PC-9 (cell line): ENCODE data around the gene FAM83G. TPM values are rescaled to one million over a fixed set of nuclear protein-coding genes. Genes with fewer than 3 reads are reported as not detected.
"Not testable (repeated sequence)": the region's sequence is repeated elsewhere in the genome, so short reads cannot be mapped to it uniquely, and the experiment has no call there.

Experiments
- BruUV-seq: library from RNA; stranded (reverse); fragments of 400-500 nt; replicated peaks from 2 replicates; lab custom pipeline; 2021; lab: Mats Ljungman, UMichigan
- CTCF ChIA-PET: fragments of 300-600 bp; sonication (Branson Sonifier 250); formaldehyde crosslinking; loops from one replicate; lab custom pipeline; 2022; ENCODE audit warnings: antibody characterized with exemption; lab: Charles Lee
- POLR2A ChIA-PET: fragments of 300-600 bp; sonication (Branson Sonifier 250); formaldehyde crosslinking; loops from one replicate; lab custom pipeline; 2022; ENCODE audit warnings: antibody characterized with exemption; ENCODE audit not compliant: unreplicated experiment; lab: Charles Lee
- DNase-seq, 2 experiments: peaks; one replicate each; pipeline versions ENCODE4 v3.0.0 to v3.0.0-alpha.2; 2015 to 2022; ENCODE audit warnings: mixed read lengths in 1 of 2
- H2AFZ ChIP-seq: fragments of 200-600 bp; sonication (generic); 2 replicates; pipeline ENCODE4 v1.8.1; 2017; ENCODE audit warnings: antibody characterized with exemption
- H3F3A ChIP-seq: fragments of 200-600 bp; sonication (generic); 2 replicates; pipeline ENCODE4 v1.8.1; 2017; ENCODE audit warnings: antibody characterized with exemption, mild to moderate bottlenecking, low read depth; ENCODE audit not compliant: insufficient read depth
- H3K27ac ChIP-seq: fragments of 200-600 bp; sonication (generic); 2 replicates; pipeline ENCODE4 v1.6.1; 2016; ENCODE audit warnings: mixed run types
- H3K27me3 ChIP-seq: fragments of 200-600 bp; sonication (generic); 2 replicates; pipeline ENCODE4 v1.6.1; 2016; ENCODE audit warnings: low read depth, mixed run types; ENCODE audit not compliant: insufficient read depth
- H3K36me3 ChIP-seq: fragments of 200-600 bp; sonication (generic); 2 replicates; pipeline ENCODE4 v1.6.1; 2016; ENCODE audit warnings: low read depth, mixed run types
- H3K4me1 ChIP-seq: fragments of 200-600 bp; sonication (generic); replicated peaks from 2 replicates; pipeline ENCODE4 v1.6.1; 2016; ENCODE audit warnings: mixed run types; ENCODE audit not compliant: insufficient read depth
- H3K4me2 ChIP-seq: fragments of 200-600 bp; sonication (generic); 2 replicates; pipeline ENCODE4 v1.6.1; 2017; ENCODE audit warnings: mixed run types
- H3K4me3 ChIP-seq: fragments of 200-600 bp; sonication (generic); 2 replicates; pipeline ENCODE4 v1.6.1; 2016; ENCODE audit warnings: mixed run types
- H3K79me2 ChIP-seq: fragments of 200-600 bp; sonication (generic); 2 replicates; pipeline ENCODE4 v1.6.1; 2017; ENCODE audit warnings: low read depth, mixed run types
- H3K9me2 ChIP-seq: fragments of 200-600 bp; sonication (generic); 2 replicates; pipeline ENCODE4 v1.8.1; 2017; ENCODE audit warnings: mild to moderate bottlenecking; ENCODE audit not compliant: insufficient read depth
- H3K9me3 ChIP-seq: fragments of 200-600 bp; sonication (generic); 2 replicates; pipeline ENCODE4 v1.8.1; 2016; ENCODE audit warnings: low read depth; ENCODE audit not compliant: insufficient read depth
- H4K20me1 ChIP-seq: fragments of 200-600 bp; sonication (generic); 2 replicates; pipeline ENCODE4 v1.8.1; 2017; ENCODE audit not compliant: insufficient read depth
- EZH2 ChIP-seq: fragments of 200-600 bp; sonication (generic); IDR thresholded peaks from 2 replicates; pipeline ENCODE4 v1.8.0; 2017; ENCODE audit warnings: antibody characterized with exemption, low read depth
- intact Hi-C: fragments of 100-400 bp; cut with micrococcal nuclease; formaldehyde crosslinking; loops from one replicate; pipeline ENCODE4 v1.10.0; 2022; ENCODE audit not compliant: unreplicated experiment
- total RNA-seq: library from RNA; stranded (reverse); gene quantifications from 2 replicates; pipeline ENCODE4 v1.2.3, GENCODE V29; 2021
- TF ChIP-seq, protein P1 (sequence below): fragments of 200-600 bp; sonication (generic); conservative IDR thresholded peaks from 2 replicates; pipeline ENCODE4 v1.6.1; 2017; ENCODE audit warnings: mixed run types, antibody characterized with exemption, mild to moderate bottlenecking, moderate library complexity

The FAM83G gene
- total RNA-seq, 1 experiment from 2014 or later: 30.2 TPM

DNA sequence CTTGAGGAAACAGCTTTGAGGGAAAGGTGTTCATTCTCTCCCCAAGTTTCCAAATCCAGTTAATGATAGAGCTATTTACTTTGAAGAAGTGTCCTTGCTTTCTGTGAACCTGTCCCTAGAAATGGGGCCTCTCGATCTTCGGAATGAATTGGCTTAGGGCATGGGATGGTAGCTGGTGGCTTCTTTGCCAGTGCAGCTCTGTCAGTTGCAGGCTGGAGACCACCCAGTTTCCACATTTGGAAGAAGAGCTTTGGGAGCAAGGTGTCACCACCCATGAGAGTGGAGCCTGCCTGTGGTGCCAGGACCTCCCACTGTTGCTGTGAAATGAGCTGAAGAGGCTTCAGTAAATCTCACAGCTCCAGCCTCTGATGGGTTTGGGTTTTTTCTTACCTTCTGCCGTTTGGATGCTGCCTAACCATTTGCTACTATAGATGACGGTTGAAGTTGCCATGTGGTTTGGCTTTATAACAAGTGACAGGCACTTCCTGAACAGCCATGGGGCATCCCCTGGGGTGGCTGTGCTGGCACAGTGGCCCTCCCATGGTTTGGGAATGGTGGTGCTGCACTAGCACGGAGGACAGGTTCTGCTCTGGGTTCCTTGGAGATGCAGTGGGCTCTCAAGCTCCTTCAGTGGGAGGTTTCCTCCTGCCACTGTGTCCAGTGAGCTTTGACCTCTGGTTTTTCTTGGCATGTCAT lies 72.1 kb downstream of the FAM83G start:
- Histone ChIP-seq H3K9me2 (no peaks in the 10 kb centered on the region), H2AFZ (no peak overlapping the region), H3K27ac (no peak overlapping the region), H4K20me1 (no peaks in the 10 kb centered on the region), H3K4me2 (no peak overlapping the region), H3K9me3 (no peaks in the 10 kb centered on the region), H3K36me3 (peaks cover 17% of the 10 kb centered on the region; the same call in 1 of the 2 replicates), H3K27me3 (no peaks in the 10 kb centered on the region), H3K4me3 (no peak overlapping the region), H3F3A (peaks cover 3% of the 10 kb centered on the region; the same call in 1 of the 2 replicates), H3K4me1 (no peaks in the 10 kb centered on the region), H3K79me2 (no peaks in the 10 kb centered on the region)
- BruUV-seq: no TSS peak
- no peak for DNase-seq
- TF ChIP-seq, protein P1, sequence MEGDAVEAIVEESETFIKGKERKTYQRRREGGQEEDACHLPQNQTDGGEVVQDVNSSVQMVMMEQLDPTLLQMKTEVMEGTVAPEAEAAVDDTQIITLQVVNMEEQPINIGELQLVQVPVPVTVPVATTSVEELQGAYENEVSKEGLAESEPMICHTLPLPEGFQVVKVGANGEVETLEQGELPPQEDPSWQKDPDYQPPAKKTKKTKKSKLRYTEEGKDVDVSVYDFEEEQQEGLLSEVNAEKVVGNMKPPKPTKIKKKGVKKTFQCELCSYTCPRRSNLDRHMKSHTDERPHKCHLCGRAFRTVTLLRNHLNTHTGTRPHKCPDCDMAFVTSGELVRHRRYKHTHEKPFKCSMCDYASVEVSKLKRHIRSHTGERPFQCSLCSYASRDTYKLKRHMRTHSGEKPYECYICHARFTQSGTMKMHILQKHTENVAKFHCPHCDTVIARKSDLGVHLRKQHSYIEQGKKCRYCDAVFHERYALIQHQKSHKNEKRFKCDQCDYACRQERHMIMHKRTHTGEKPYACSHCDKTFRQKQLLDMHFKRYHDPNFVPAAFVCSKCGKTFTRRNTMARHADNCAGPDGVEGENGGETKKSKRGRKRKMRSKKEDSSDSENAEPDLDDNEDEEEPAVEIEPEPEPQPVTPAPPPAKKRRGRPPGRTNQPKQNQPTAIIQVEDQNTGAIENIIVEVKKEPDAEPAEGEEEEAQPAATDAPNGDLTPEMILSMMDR: no peak
- TF ChIP-seq EZH2: no peak
- ChIA-PET POLR2A (interaction anchor here (0.7 kb wide), 1 partner anchor 23 kb away, joined by 3 read pairs; no protein-coding TSS in a partner anchor), CTCF (no interaction called here)
- intact Hi-C loops: no loop called here

- Histone ChIP-seq H4K20me1 (no peaks in the 10 kb centered on the region), H2AFZ (no peak overlapping the region), H3K9me3 (no peaks in the 10 kb centered on the region), H3K4me1 (no peaks in the 10 kb centered on the region), H3K4me3 (no peak overlapping the region), H3K4me2 (no peak overlapping the region), H3K27ac (no peak overlapping the region), H3K9me2 (no peaks in the 10 kb centered on the region), H3K79me2 (no peaks in the 10 kb centered on the region), H3K36me3 (peaks cover 26% of the 10 kb centered on the region; the same call in 1 of the 2 replicates), H3F3A (peaks cover 3% of the 10 kb centered on the region; the same call in 1 of the 2 replicates), H3K27me3 (no peaks in the 10 kb centered on the region)
- no TSS peak for BruUV-seq
- TF ChIP-seq, protein P1: no peak
- no peak for TF ChIP-seq EZH2
- ChIA-PET CTCF (no interaction called here), POLR2A (no interaction called here)
- intact Hi-C loops: no loop called here
- no peak for DNase-seq
Observed at GRCh38 chr17:18928628-18929125, 75.9 kb downstream of the FAM83G start.

DNA sequence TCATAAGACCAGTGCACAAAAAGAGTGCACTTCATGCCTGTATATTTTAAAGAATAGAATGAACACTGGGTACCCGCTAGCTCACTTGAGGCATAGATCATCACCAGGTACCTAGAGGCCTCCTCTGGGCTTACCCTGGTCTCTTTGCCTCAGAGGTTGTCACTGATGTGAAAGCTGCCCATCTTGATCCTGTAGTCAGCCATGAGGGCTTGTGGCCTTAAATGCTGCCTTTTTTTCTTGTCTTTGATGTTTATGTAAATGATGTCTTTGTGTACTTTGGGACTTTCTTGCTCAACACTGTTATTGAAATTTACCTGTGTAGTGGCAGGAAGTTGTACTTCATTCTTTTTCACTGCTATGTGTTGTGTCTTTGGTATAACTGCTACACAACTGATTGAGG lies 79.4 kb downstream of the FAM83G start:
- TF ChIP-seq, protein P1: no peak
- Histone ChIP-seq H3K27me3 (no peaks in the 10 kb centered on the region), H3K9me3 (no peaks in the 10 kb centered on the region), H3K79me2 (no peaks in the 10 kb centered on the region; the same call in 1 of the 2 replicates), H3K36me3 (peaks cover 20% of the 10 kb centered on the region), H3K4me1 (peaks cover 14% of the 10 kb centered on the region), H3K4me2 (no peak overlapping the region), H3K9me2 (no peaks in the 10 kb centered on the region), H3K27ac (no peak overlapping the region), H3K4me3 (no peak overlapping the region), H3F3A (peaks cover 4% of the 10 kb centered on the region; the same call in 1 of the 2 replicates), H4K20me1 (peaks cover 3% of the 10 kb centered on the region; the same call in 1 of the 2 replicates), H2AFZ (no peak overlapping the region)
- POLR2A ChIA-PET: no interaction called here
- no TSS peak for BruUV-seq
- CTCF ChIA-PET: no interaction called here
- intact Hi-C loops: no loop called here
- DNase-seq: no peak

DNA sequence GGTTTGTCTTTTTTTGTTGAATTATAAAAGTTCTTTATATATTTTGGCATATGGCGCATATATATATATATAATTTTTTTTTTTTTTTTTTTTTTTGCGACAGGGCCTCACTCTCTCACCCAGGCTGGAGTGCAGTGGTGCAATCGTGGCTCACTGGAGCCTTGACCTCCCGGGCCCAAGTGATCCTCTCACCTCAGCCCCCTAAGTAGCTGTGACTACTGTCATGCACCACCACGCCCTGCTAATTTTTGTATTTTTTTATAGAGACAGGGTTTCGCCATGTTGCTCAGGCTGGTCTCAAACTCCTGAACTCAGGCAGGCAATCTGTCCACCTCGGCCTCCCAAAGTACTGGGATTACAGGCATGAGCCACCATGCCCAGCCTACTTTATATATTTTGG lies 82.0 kb downstream of the FAM83G start:
- H3F3A ChIP-seq, H3K9me3 ChIP-seq, H2AFZ ChIP-seq, DNase-seq, intact Hi-C loops, BruUV-seq, H3K4me3 ChIP-seq, H3K79me2 ChIP-seq, POLR2A ChIA-PET, CTCF ChIA-PET, H3K27me3 ChIP-seq, H3K27ac ChIP-seq, H4K20me1 ChIP-seq, H3K9me2 ChIP-seq, H3K4me2 ChIP-seq: not testable (repeated sequence)
- H3K36me3 ChIP-seq: peaks cover 12% of the 10 kb centered on the region
- peaks cover 15% of the 10 kb centered on the region for H3K4me1 ChIP-seq
